Skeletal muscle cell (primary cell): ENCODE data around the gene LRRFIP1.
"Not testable (repeated sequence)": the region's sequence is repeated elsewhere in the genome, so short reads cannot be mapped to it uniquely, and the experiment has no call there.

Source experiments
- DNase-seq: peaks from one replicate; pipeline ENCODE4 v3.0.0-alpha.2; 2010; ENCODE audit warnings: low read depth
- H3K4me3 ChIP-seq: 2 replicates; pipeline ENCODE4 v1.5.1; 2011; ENCODE audit warnings: low read depth, mild to moderate bottlenecking, control low read depth, low read length, moderate library complexity

Gene LRRFIP1

GRCh38 chr2:237596520-237597195, 30.7 kb upstream of the LRRFIP1 start:
- no peak overlapping the region for H3K4me3 ChIP-seq
- DNase-seq = no peak

- no peak overlapping the region for H3K4me3 ChIP-seq
- DNase-seq = no peak
Observed at GRCh38 chr2:237597196-237598145, 29.9 kb upstream of the LRRFIP1 start.

GRCh38 chr2:237598468-237599208, 28.7 kb upstream of the LRRFIP1 start:
- no peak overlapping the region for H3K4me3 ChIP-seq

GRCh38 chr2:237599465-237600110, 27.8 kb upstream of the LRRFIP1 start:
- no peak for DNase-seq
- no peak overlapping the region for H3K4me3 ChIP-seq

More at GRCh38 chr2:237598468-237599208, 28.7 kb upstream of the LRRFIP1 start:
- DNase-seq = no peak

- no peak for DNase-seq
Observed at GRCh38 chr2:237600205-237600846, 27.1 kb upstream of the LRRFIP1 start.

GRCh38 chr2:237601453-237602116, 25.8 kb upstream of the LRRFIP1 start:
- no peak for DNase-seq

More at GRCh38 chr2:237600205-237600846, 27.1 kb upstream of the LRRFIP1 start:
- H3K4me3 ChIP-seq = no peak overlapping the region

GRCh38 chr2:237602409-237602808, 25.0 kb upstream of the LRRFIP1 start:
- no peak for DNase-seq

More at GRCh38 chr2:237601453-237602116, 25.8 kb upstream of the LRRFIP1 start:
- H3K4me3 ChIP-seq = no peak overlapping the region

GRCh38 chr2:237603049-237603717, 24.2 kb upstream of the LRRFIP1 start:
- no peak overlapping the region for H3K4me3 ChIP-seq
- no peak for DNase-seq

More at GRCh38 chr2:237602409-237602808, 25.0 kb upstream of the LRRFIP1 start:
- H3K4me3 ChIP-seq = no peak overlapping the region

- H3K4me3 ChIP-seq = no peak overlapping the region
- DNase-seq = no peak
Observed at GRCh38 chr2:237603718-237604362, 23.5 kb upstream of the LRRFIP1 start.

- no peak overlapping the region for H3K4me3 ChIP-seq
- DNase-seq = no peak
Observed at GRCh38 chr2:237604391-237604790, 23.0 kb upstream of the LRRFIP1 start.

GRCh38 chr2:237604960-237605359, 22.4 kb upstream of the LRRFIP1 start:
- DNase-seq = no peak

GRCh38 chr2:237606522-237606921, 20.9 kb upstream of the LRRFIP1 start:
- not testable (repeated sequence) for H3K4me3 ChIP-seq, DNase-seq

More at GRCh38 chr2:237604960-237605359, 22.4 kb upstream of the LRRFIP1 start:
- no peak overlapping the region for H3K4me3 ChIP-seq

- H3K4me3 ChIP-seq = no peak overlapping the region
- no peak for DNase-seq
Observed at GRCh38 chr2:237612527-237613357, 14.6 kb upstream of the LRRFIP1 start.

- no peak for DNase-seq
Observed at GRCh38 chr2:237613679-237614078, 13.7 kb upstream of the LRRFIP1 start.

GRCh38 chr2:237614151-237614720, 13.2 kb upstream of the LRRFIP1 start:
- DNase-seq = no peak
- no peak overlapping the region for H3K4me3 ChIP-seq

More at GRCh38 chr2:237613679-237614078, 13.7 kb upstream of the LRRFIP1 start:
- no peak overlapping the region for H3K4me3 ChIP-seq

GRCh38 chr2:237615631-237616249, 11.6 kb upstream of the LRRFIP1 start:
- no peak overlapping the region for H3K4me3 ChIP-seq
- DNase-seq = no peak
